ENCODE results near the gene KHDRBS2.

Gene KHDRBS2

DNA sequence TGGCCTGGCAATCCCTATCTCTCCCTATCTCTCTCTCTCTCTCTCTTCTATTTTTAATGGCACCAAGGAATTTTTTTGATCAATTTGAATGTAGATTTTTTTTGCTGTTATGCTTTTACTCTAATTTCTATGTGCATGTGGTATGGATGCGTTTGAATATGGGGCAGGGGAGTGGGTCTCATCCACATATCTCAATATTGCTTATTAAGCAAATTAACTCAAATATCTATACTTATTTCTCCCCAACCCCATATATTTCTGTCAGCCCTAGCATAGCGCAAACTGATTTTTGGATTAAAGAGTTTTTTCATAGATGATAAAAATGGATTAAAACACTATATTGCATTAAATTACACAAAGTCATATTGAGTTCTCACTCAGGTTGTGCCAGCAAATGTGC lies 210.2 kb downstream of the KHDRBS2 start:
- H3K4me3 ChIP-seq (ENCODE audit: low read length, poor library complexity, severe bottlenecking) = no peak overlapping the region
- H2AFZ ChIP-seq (ENCODE audit: low read length) = no peak overlapping the region
- H3K79me2 ChIP-seq (ENCODE audit: insufficient read depth, low read length) = no peaks in the 10 kb centered on the region
- H3K27me3 ChIP-seq (ENCODE audit: insufficient read depth, low read length, poor library complexity, severe bottlenecking) = no peaks in the 10 kb centered on the region
- no peak overlapping the region for H3K4me2 ChIP-seq (ENCODE audit: low read depth, low read length, poor library complexity, severe bottlenecking)
- no peaks in the 10 kb centered on the region for H3K9me2 ChIP-seq (replicated peaks; ENCODE audit: low read depth, low read length)
- TF ChIP-seq EZH2phosphoT487 (IDR thresholded peaks at IDR 0.05; ENCODE audit: borderline replicate concordance) (no peak), CTCF (conservative IDR thresholded peaks at IDR 0.05; ENCODE audit: low read length) (no peak)
- no peaks in the 10 kb centered on the region for H3F3A ChIP-seq (ENCODE audit: low read depth)
- H3K9me3 ChIP-seq (ENCODE audit: insufficient read depth, low read depth, low read length) = no peaks in the 10 kb centered on the region
- H3K4me1 ChIP-seq (ENCODE audit: insufficient read depth, low read length, poor library complexity, severe bottlenecking) = no peaks in the 10 kb centered on the region
- no peak overlapping the region for H3K9ac ChIP-seq (ENCODE audit: low read depth, low read length, poor library complexity, severe bottlenecking)
- no peaks in the 10 kb centered on the region for H4K20me1 ChIP-seq (ENCODE audit: insufficient read depth, low read length, poor library complexity, severe bottlenecking)
- no peaks in the 10 kb centered on the region for H3K36me3 ChIP-seq (ENCODE audit: insufficient read depth, low read length)

DNA sequence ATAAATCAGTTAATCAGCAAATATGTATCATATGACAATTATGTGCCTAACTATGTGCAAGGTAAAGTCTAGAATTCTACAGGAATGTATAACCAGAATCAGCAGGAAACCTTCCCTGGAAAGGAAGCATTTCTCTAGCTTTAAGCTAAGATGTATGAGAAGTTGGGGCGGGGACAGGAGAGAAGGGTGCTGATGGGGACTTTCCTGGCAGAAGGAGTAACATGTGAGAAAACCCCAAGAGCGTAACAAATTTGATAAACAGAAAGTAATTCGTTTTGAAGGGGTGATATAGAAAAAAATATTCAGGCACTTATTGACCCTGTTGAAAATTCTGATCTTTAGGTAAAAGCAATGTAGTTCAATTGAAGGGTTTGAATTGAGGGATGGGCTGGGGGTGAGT lies 226.1 kb downstream of the KHDRBS2 start:
- Histone ChIP-seq H3K9ac (ENCODE audit: low read depth, low read length, poor library complexity, severe bottlenecking) (no peak overlapping the region), H3K4me1 (ENCODE audit: insufficient read depth, low read length, poor library complexity, severe bottlenecking) (no peaks in the 10 kb centered on the region), H3K9me2 (replicated peaks; ENCODE audit: low read depth, low read length) (no peaks in the 10 kb centered on the region), H2AFZ (ENCODE audit: low read length) (no peak overlapping the region), H3K4me2 (ENCODE audit: low read depth, low read length, poor library complexity, severe bottlenecking) (no peak overlapping the region), H3K9me3 (ENCODE audit: insufficient read depth, low read depth, low read length) (no peaks in the 10 kb centered on the region), H3K79me2 (ENCODE audit: insufficient read depth, low read length) (no peaks in the 10 kb centered on the region), H3K36me3 (ENCODE audit: insufficient read depth, low read length) (no peaks in the 10 kb centered on the region), H3K4me3 (ENCODE audit: low read length, poor library complexity, severe bottlenecking) (no peak overlapping the region), H3F3A (ENCODE audit: low read depth) (no peaks in the 10 kb centered on the region), H4K20me1 (ENCODE audit: insufficient read depth, low read length, poor library complexity, severe bottlenecking) (no peaks in the 10 kb centered on the region), H3K27me3 (ENCODE audit: insufficient read depth, low read length, poor library complexity, severe bottlenecking) (no peaks in the 10 kb centered on the region)
- TF ChIP-seq CTCF (conservative IDR thresholded peaks at IDR 0.05; ENCODE audit: low read length) (no peak), EZH2phosphoT487 (IDR thresholded peaks at IDR 0.05; ENCODE audit: borderline replicate concordance) (no peak)

- H3K79me2 ChIP-seq (ENCODE audit: insufficient read depth, low read length) = no peaks in the 10 kb centered on the region
- no peak overlapping the region for H3K9ac ChIP-seq (ENCODE audit: low read depth, low read length, poor library complexity, severe bottlenecking)
- no peak for TF ChIP-seq CTCF (conservative IDR thresholded peaks at IDR 0.05; ENCODE audit: low read length)
- no peak for TF ChIP-seq EZH2phosphoT487 (IDR thresholded peaks at IDR 0.05; ENCODE audit: borderline replicate concordance)
- H3K9me2 ChIP-seq (replicated peaks; ENCODE audit: low read depth, low read length) = no peaks in the 10 kb centered on the region
- H3F3A ChIP-seq (ENCODE audit: low read depth) = no peaks in the 10 kb centered on the region
- H2AFZ ChIP-seq (ENCODE audit: low read length) = no peak overlapping the region
- no peaks in the 10 kb centered on the region for H4K20me1 ChIP-seq (ENCODE audit: insufficient read depth, low read length, poor library complexity, severe bottlenecking)
- no peak overlapping the region for H3K4me3 ChIP-seq (ENCODE audit: low read length, poor library complexity, severe bottlenecking)
- H3K36me3 ChIP-seq (ENCODE audit: insufficient read depth, low read length) = no peaks in the 10 kb centered on the region
- no peak overlapping the region for H3K4me2 ChIP-seq (ENCODE audit: low read depth, low read length, poor library complexity, severe bottlenecking)
- no peaks in the 10 kb centered on the region for H3K9me3 ChIP-seq (ENCODE audit: insufficient read depth, low read depth, low read length)
- H3K27me3 ChIP-seq (ENCODE audit: insufficient read depth, low read length, poor library complexity, severe bottlenecking) = no peaks in the 10 kb centered on the region
- H3K4me1 ChIP-seq (ENCODE audit: insufficient read depth, low read length, poor library complexity, severe bottlenecking) = no peaks in the 10 kb centered on the region
Observed at GRCh38 chr6:62057300-62057699, 228.7 kb downstream of the KHDRBS2 start.
